Testis (tissue), 2 donors: ENCODE measurements around the gene TTLL11.

Experiments used
- CTCF ChIP-seq, 3 experiments: fragments of 450-650 bp in 2 of 3; fragments of 200-600 bp in 1 of 3; sonication (generic) in 1 of 3; IDR thresholded peaks; one replicate each; pipeline ENCODE4 v1.5.1; 2016 to 2019; ENCODE audit warnings: antibody characterized with exemption in 3 of 3, mild to moderate bottlenecking in 2 of 3, moderate library complexity in 1 of 3
- POLR2A ChIP-seq: fragments of 450-650 bp; IDR thresholded peaks from one replicate; pipeline ENCODE4 v1.6.1; 2017; ENCODE audit warnings: antibody characterized with exemption, mild to moderate bottlenecking, moderate library complexity

DNA sequence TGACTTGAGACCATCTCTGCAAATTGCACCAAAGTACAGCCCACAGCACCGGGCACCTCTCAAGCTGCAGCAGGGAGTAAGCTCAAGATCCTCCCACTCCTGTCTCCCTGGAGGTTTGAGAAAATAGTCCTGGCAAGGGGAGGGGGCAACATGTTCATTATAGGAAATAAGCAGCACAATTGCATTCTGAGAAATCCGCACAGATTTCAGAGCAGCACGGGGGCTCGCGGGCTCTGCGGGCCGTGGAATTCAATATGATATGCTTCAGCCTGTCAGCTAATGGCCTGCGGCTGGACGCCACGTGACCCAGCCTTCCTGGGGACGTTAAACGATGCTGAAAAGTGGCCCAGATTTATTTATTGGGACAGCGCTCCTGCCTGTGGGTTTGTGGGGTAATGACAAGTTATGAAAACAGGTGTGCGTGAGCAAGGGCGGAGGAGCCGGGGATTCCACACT lies 285.3 kb downstream of the TTLL11 start:
- TF ChIP-seq CTCF (IDR thresholded peaks at IDR 0.05) (no peak), POLR2A (no peak)
